HG03066 (cell line): Measurements from ENCODE around the gene PRKCB.
"Not testable (repeated sequence)": the region's sequence is repeated elsewhere in the genome, so short reads cannot be mapped to it uniquely, and the experiment has no call there.

Experiments used
- ATAC-seq: cut with Tn5 transposase; IDR thresholded peaks from one replicate; pipeline ENCODE4 v1.9.1; 2021; ENCODE audit warnings: low read depth; ENCODE audit not compliant: unreplicated experiment

PRKCB gene

DNA sequence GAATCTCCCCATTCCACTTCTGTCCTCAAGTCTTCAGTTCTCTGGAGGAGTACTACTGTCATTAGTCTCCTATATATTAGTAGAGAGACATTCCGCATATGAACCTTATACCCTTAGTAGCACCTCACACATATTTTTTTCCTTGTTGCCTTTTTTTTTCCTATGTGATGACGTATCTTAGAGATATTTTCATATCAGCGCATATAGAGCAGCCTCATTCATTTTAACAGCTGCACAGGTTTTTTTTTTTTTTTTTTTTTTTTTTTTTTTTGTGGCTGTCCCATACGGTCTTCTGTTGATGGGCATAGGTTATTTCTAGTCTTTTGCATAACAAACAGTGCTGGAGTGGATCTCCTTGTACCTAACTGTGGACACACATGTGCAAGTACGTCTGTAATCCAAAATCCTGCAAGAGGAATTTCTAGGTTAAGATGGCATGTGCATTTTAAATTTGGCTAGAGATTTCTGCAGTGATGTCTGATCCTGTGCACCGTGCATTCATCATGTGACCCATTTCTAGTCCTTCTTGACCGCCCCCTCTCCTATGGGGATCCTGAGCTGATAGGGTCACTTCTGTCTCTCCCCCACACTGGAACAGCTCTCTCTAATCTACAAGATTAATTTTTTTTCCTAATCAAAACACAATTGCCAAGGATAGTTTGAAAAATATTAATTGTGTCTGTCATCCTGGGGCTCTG lies 64.8 kb downstream of the PRKCB start:
- no peak for ATAC-seq

DNA sequence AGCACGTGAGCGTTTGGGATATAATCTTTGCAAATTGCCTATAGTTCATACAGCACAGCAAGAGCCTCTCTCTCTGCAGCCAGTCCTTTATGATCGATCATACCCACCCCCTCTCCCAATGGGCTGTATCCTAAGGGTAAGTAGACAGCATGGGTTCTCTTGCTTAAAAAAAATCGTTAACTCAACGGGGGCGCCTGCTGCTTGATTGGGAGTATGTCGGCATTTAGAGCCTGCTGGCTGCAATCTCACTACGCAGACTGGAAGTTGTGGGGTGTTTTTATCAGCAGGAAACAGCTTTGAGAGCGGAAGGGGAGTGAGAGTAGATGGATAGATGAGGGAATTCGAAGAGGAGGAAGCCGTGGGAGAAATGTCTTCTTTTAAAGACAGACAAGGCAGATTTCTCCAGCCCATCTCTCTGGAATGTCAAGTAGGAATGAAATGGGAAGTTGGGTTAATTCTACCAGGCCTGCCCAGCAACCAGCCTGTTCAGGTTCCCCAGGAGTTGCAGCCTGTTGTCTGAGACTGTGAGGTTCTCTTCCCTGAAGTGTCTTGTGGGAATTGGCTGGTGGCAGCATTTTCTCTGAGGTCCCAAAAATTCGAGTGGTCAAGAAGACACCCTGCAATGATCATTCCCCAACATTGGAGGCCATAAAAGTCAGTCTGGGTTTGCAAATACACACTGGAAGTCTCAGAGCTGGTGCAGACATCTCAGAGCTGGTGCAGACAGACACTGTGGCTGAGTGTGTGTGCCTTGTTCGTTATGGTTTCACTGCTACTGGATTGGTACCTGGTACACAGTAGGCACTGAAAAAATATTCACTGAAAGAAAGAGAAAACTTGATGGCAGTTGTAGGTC lies 65.6 kb downstream of the PRKCB start:
- no peak for ATAC-seq

DNA sequence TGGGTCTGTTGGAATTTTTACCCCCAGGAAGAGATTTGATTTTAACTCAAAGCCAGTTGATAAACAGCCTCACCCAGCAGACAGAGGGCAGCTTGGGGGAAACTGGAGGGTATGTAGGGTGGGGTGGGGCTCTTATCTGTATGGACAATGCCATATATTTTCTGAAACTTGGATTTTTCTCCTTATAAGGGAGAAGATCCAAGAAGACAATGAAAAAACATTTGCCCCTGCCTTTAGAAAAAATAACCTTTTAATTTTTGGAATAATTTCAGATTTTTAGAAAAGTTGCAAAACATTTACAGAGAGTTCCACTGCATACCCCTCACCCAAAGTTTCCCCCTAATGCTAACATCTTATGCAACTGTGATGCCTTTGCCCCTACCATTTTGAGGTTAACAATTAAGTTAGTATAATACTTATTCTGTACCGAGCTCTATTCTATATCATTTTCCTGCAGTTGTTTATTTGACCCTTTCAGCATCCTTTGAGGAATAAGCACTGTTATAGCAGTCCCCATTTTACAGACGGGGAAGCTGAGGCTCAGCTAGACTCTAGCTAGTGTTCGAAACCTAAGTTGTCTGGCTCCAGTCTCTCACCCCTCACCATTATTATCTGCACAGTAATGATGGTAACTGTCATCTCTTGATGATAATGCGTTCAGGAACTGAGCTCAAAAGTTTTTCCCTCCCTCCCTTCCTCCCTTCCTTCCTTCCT lies 66.4 kb downstream of the PRKCB start:
- ATAC-seq, result no peak

DNA sequence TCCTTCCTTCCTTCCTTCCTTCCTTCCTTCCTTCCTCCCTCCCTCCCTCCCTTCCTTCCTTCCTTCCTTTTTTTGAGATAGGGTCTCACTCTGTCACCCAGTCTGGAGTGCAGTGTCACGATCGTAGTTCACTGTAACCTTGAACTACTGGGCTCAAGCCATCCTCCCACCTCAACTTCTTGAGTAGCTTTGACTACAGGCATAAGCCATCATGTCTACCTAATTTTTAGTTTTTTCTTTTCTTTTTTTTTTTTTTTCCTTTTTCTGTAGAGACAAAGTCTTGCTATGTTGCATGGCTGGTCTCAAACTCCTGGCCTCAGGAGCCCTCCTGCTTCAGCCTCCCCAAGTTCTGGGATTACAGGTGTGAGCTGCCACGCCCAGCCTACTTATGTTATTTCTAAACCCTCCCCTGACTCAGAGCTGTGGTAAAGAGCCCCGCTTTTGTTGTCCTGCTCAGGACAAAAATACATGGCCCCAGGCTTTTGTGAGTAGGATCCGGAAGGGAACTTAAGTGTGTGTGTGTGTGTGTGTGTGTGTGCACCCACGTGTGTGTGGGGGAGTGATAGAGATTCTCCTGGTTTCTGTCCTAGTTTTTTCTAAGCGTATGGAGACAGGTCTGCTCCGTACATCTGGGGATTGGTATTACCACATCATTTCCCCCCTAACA lies 67.1 kb downstream of the PRKCB start:
- no peak for ATAC-seq

DNA sequence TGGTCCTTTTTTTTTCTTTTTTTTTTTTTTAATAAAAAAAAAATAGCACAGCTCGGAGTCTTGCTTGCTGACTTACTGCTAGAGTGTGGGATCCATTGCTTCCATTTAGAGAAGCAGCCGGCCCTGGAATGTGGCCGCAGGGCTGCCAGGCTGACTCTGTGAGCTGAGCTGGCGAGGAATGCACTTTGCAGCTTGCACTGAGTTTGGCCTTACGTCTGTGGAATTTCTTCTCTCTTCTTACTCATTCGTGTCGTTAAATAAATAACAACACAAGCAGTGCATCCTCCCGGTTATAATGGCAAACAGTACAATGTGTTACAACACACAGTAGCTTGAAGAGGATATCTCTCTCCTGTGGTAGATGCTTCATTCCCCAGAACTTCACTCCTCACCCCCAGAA lies 69.2 kb downstream of the PRKCB start:
- no peak for ATAC-seq

DNA sequence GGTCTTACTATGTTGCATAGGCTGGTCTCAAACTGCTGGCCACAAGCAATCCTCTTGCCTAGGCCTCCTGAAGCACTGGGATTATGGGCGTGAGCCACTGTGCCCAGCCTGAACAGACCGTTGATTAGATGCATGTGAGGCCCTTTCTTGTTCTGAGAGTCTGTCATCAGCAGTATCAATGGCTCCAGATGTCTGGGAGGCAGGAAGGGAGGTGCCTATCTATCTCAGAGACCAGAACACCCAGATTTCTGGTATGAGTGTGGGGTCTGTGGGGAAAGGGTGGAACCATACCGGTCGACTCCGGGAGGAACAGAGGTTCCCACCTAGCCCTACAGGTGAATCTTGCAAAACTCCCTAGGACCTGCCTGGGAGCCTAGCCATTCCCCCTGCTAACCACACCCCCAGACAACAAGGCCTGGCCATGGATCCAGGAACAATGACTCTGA lies 71.7 kb downstream of the PRKCB start:
- ATAC-seq, result no peak

DNA sequence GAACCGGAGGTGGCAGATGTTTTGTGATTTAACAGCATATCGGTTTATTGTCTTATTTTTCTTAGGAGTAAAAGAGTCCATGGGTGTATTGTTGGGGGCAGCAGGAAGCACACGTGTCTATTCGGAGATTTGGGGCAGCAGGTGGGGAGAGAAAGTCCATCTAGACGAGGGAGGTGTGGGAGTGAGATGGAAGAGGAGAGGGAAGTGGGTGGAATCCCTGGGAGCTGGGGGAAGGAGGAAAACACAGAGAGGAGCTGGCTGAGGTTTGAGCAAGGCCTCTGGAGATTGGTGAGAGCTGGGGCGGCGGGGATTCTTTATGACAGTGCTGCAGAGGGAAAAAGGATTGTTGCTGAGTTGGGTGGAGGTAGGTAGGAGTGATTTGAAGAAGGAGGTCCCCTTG lies 72.1 kb downstream of the PRKCB start:
- ATAC-seq, result no peak

DNA sequence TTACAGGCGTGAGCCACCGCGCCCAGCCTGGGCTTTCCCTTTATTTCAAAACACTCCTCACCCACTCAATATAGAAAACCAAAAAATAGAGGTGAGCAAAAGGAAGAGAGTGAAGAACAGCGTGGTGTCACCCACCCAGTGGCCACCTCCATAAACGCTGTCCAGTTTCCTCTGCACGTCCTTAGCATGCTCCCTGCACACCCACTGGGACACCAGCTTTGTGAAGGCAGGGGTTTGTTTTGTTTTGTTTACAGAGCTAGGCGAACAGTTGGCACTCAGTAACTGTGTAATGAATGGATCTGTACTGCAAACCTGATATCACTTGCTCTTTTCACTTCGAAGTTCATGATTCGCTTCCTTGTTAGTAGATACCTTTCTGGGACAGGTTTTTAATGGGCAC lies 73.0 kb downstream of the PRKCB start:
- ATAC-seq, result no peak

DNA sequence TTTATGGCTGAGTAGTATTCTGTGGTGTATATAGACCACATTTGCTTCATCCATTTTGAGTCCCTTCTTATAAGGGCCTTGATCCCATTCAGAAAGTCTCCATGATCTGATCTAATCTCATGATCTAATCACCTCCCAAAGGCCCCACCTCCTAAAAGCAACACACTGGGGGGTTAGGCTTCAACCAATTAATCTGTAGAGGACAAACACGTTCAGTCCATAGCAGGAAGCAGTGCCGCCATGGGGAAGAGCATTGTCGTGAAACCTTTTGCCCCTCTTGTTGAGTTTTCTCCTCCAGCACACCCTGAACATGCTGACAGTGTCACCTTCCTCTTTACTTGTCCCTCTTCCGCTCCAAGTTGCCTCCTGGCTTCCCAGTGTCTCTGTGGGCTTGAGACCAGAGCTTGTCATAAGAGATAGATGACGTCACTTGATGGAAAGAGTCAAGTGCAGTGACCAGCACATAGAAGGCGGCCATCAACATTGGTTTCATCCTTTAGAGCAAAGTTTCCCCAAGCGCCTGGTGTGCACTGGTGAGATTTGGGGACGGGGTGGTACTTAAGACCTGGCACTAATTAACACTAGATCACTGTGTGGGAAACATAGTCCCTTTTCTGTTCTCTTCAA lies 74.1 kb downstream of the PRKCB start:
- no peak for ATAC-seq

DNA sequence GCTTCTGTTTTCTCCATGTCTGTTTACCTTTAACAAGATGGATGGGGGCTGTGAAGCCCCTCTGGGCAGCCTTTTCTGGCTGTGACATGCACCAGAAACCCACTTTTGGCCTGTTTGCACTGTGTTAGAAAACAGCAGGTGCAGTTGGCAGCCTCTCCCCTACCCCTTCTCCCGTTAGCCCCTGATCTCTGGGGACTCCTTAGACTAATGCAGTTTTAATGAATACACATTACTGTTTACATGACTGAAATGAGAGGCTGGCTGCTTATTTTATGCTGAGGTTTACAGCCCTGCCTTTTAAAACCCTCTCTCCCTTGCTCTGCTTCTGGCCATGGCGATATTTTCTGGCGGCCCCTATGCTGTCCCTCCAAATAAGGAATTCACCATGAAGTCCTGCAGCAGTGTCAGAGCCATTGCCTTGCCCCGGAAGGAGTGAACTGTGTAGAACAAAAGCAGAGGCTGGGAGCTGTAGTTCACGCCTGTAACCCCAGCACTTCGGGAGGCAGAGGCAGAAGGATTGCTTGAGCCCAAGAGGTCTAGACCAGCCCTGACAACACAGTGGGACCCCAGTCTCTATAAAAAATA lies 79.3 kb downstream of the PRKCB start:
- ATAC-seq, result no peak

DNA sequence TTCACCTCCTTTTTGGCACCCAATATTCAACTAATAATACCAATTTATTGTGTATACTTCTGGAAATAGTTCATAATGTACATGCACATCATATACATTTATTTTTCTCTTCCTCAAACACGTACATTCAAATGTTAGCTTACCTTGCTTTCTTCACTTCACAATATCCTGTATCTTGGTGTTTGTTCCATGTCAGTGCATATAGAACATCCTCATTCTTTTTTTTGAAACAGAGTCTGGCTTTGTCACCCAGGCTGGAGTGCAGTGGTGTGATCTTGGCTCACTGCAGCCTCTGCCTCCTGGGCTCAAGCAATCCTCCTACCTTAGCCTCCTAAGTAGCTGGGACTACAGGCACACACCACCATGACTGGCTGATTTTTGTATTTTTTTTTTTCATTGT lies 80.8 kb downstream of the PRKCB start:
- ATAC-seq, result not testable (repeated sequence)

DNA sequence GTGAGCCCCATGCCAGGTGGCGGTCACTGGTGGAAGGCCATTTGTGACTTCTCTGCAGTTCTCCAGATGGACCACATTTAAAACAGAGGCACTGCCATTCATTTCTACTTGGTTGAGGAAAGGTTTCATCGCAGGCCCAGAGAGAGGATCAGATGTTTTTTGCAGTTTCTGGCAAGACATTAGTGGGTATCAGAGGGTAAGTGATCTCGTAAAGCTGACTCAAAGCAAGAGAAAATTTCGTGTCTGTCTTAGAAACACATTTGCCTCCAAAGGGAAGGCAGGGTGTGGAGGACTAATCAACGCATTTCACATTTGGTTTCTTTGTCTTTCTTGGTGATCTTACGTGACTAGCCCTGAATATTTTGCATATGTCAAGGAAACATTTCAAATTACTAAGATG lies 81.8 kb downstream of the PRKCB start:
- peak; percentile 46 for ATAC-seq

DNA sequence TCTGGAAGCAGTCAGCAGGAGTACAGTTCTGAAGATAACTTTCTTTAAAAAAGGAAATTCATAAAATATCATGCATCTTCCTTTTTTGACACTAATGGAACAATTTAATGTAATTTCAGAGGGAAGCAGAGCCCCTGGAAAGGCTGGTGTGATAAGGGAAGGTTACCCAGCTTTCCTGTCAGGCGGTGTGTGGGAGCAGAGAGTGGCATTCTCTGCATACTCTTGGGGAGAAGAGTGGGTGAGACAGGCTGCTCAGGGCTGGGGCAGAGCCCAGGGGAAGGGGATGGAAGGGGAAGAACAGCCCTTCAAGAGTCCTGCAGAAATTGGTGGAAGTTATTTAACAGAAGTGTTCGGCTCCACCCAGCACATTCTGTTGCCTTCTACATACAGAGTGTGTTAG lies 84.7 kb downstream of the PRKCB start:
- ATAC-seq, result no peak

DNA sequence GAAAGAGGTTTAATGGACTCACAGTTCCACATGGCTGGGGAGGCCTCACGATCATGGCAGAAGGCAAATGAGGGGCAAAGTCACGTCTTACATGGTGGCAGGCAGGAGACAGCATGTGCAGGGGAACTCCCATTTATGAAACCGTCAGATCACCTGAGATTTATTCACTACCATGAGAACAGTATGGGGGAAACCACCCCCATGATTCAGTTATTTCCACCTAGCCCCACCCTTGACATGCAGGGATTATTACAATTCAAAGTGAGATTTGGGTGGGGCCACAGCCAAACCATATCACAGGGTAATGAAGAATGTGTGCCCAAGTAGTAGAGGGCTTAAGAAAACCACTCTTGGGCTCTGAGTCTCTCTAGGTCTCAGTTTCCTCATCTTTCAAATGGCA lies 85.1 kb downstream of the PRKCB start:
- ATAC-seq, result no peak

DNA sequence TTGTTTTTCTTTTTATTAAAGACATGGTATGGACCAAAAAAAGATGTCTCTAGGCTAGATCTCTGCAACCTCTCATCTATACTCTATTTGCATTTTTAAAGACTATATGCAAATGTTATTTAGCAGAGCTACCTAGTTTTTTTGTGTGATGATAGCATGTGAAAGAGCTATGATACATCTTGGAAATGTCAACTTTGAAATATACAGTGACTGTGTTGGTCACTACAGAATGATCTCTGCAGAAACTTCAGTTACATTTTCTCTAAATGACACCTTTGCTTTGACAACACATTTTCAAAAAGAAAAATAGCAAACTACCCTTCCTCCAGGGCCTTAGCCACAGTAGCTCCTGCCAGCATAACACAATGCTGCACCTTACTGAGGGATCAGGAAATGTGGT lies 86.6 kb downstream of the PRKCB start:
- ATAC-seq, result no peak

DNA sequence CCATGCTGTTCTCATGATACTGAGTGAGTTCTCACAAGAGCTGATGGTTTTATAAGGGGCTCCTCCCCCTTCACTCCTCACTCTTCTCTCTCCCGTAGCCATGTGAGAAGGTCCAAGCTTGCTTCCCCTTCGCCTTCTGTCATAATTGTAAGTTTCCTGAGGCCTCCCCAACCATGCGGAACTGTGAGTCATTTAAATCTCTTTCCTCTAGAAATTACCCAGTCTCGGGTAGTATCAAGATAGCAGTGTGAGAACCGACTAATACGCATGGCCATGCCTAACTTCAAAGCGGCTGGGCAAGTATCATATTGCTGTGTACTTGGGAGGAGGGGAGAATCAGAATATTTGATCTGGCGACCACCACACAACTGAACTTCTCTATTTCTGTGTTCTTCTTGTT lies 88.3 kb downstream of the PRKCB start:
- ATAC-seq, result no peak

DNA sequence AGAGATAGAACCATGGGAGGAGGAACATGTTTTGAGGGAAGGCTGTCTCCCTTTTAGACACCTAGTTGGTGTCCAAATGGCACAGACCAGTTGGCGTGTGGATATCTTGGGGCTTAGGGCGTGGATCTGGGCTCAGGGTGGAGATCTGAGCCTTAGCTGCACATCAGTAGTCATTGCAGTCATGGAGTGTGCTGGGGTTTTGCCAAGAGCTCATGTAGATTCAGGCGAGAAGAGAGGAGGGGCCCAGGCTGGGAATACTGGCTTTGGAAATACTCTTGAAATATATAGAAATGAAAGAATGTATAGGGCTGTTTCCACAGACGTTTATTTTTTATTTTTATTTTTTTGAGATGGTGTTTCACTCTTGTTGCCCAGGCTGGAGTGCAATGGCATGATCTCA lies 92.0 kb downstream of the PRKCB start:
- ATAC-seq, result no peak

DNA sequence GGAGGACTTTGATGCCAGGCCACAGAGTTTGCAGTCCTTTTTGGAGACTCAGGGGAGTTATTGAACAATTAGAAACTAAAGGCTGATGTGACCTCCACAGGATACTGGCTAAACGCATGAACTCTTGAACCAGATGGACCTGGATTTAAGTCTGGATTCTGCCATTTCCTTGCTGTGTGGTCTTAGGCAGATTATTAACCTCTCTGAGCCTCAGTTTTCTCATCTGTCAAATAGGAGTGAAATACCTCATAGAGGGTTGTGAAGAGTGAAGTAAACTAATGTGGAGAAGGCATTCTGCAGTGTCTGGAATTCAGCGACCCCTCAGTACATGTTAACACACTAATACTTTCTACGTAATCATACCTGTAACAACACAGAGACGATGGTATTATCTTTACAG lies 93.5 kb downstream of the PRKCB start:
- no peak for ATAC-seq

DNA sequence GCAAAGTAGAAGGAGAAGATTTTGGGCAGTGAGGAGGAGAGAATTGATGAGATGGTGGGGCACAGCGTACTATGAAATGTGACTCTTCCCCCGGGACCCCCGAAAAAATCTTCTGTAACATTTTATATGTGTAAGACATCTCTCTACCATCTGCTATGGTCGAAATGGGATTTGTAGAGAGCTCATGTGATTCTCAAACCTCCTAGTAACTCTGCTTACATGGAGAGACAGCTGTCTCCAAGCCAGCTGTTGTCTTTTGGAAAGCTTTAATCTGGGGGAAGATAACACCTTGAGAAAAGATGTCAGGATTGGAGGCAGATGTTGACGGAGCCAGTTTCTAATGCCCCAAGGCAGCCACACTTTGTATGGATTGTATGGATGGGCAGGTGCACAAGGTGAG lies 94.1 kb downstream of the PRKCB start:
- ATAC-seq, result no peak

DNA sequence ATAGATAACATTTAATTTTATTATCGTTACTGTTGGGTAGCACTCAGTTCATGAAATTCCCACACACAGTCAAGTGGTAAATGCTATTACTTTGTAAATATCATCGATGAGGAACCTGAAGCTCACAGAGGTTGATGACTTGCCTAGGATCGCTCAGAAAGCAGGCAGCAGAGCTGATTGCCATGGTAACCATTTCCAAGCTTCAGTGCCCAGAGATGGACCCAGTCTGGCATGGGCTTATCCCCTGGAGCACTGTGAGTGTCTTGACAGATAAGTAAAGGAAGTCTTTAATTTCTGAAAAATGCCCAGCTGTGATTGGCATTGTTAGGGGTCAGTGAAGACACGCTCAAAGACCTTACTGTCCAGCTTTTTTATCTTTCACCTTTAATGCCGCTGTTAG lies 95.0 kb downstream of the PRKCB start:
- no peak for ATAC-seq
